ENCODE measurements around the gene ELK1. TPM values are rescaled to one million over a fixed set of nuclear protein-coding genes. Genes with fewer than 3 reads are reported as not detected.

Gene ELK1
- polyA plus RNA-seq, 1 donor (not counting 4 experiments of a cell fraction or from before 2014, with no cell fraction given) = 12.9 TPM

DNA sequence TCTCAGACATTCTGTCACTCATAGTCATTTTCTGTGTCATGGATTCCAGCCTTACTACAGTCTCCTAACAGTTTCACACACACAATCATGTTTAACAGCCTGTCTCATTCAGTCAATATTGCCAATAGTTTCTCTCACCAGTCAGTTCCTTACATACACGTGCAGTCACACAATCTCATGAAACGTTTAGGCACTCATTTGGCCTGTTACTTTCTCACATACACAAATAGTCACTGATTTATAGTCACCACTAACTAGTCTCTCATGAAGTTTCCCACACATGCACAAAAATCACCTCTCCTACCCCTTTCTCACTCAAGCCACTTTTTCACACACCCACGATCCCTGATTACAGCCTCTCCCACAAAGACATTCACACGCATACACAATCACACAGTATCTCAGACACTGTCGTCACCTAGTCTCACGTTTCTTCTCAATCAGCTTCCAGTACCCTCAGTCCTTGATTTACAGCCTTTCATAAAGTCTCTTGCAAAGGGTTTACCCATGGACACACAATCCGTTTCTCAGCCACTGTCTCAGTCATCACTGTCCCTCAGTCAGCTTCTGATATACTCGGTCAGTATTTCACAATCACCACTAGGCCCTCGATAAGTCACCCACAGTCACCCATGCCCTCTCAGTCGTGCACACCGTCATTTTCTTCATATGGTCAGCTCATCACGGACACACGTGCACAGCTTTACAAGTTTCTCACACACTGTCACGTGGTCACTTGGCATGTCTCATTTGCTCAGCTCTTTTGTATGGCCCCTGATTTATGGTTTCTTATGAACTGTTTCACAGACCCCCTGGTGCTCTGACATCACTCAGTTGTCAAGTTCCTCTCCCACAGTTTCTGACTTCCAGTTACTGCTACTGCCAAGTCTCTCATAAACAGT is 16.4 kb downstream of the ELK1 start:
- Histone ChIP-seq H3K9me1 (ENCODE audit: control insufficient read depth, extremely low read depth, insufficient read depth, low read length) (no peaks in the 10 kb centered on the region), H3K9ac (ENCODE audit: control insufficient read depth, extremely low read depth, insufficient read depth, low read length) (no peak overlapping the region), H3K79me2 (ENCODE audit: control insufficient read depth, insufficient read depth, low read length) (no peaks in the 10 kb centered on the region), H3K27me3 (ENCODE audit: control insufficient read depth, extremely low read depth, insufficient read depth, low read length) (no peaks in the 10 kb centered on the region), H3K27ac (ENCODE audit: control insufficient read depth, insufficient read depth, low read length) (no peak overlapping the region), H2AFZ (ENCODE audit: control insufficient read depth, low read length) (no peak overlapping the region), H3K4me2 (ENCODE audit: control insufficient read depth, extremely low read depth, insufficient read depth, low read depth, low read length) (no peak overlapping the region), H3K4me1 (ENCODE audit: control insufficient read depth, extremely low read depth, insufficient read depth, low read length) (no peaks in the 10 kb centered on the region), H4K20me1 (ENCODE audit: control insufficient read depth, extremely low read depth, insufficient read depth, low read length) (no peaks in the 10 kb centered on the region), H3K9me3 (ENCODE audit: control insufficient read depth, low read depth, low read length) (peaks cover 2% of the 10 kb centered on the region), H3K4me3 (ENCODE audit: control insufficient read depth in 2 of 3, extremely low read depth in 1 of 3, insufficient read depth in 2 of 3, low read depth in 1 of 3, low read length in 3 of 3) (no peak overlapping the region), H3K36me3 (ENCODE audit: control insufficient read depth in 2 of 2, extremely low read depth in 1 of 2, insufficient read depth in 2 of 2, low read length in 2 of 2) (peaks cover 2 to 5% of the 10 kb centered on the region in 2 experiments)
- DNase-seq (ENCODE audit: low read depth, low spot score) (no peak), FAIRE-seq (no peak)
- TF ChIP-seq, protein P1, sequence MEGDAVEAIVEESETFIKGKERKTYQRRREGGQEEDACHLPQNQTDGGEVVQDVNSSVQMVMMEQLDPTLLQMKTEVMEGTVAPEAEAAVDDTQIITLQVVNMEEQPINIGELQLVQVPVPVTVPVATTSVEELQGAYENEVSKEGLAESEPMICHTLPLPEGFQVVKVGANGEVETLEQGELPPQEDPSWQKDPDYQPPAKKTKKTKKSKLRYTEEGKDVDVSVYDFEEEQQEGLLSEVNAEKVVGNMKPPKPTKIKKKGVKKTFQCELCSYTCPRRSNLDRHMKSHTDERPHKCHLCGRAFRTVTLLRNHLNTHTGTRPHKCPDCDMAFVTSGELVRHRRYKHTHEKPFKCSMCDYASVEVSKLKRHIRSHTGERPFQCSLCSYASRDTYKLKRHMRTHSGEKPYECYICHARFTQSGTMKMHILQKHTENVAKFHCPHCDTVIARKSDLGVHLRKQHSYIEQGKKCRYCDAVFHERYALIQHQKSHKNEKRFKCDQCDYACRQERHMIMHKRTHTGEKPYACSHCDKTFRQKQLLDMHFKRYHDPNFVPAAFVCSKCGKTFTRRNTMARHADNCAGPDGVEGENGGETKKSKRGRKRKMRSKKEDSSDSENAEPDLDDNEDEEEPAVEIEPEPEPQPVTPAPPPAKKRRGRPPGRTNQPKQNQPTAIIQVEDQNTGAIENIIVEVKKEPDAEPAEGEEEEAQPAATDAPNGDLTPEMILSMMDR (optimal IDR thresholded peaks at IDR 0.05 in 1 of 3, IDR thresholded peaks at IDR 0.05 in 1 of 3, conservative IDR thresholded peaks at IDR 0.05 in 1 of 3; ENCODE audit: extremely low read depth in 1 of 3, insufficient read depth in 2 of 3, low read length in 3 of 3) = no peak
- dilution Hi-C loops (cut with MboI; ENCODE audit: extremely low pct_ligation_motif_present, low sequenced_read_pairs) = no loop called here

DNA sequence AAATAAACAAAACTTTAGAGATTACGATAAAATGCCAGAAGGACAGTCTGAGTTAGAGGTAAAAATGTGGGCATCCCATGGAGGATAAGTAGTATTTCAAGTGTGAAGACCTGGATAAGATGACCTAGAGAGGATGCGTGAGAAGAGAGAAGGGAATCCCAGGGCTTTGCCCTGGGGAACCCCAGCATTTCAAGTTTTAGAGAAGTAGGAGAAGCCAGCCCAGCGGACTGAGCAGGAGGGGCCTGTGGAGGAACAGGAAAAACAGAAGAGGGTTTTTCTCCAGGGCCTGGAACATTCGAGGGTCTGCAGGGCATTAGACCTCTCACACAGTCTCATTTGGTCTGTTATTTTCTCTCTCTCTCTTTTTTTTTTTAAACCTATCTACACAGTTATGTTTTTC is 17.7 kb downstream of the ELK1 start:
- Histone ChIP-seq H3K4me2 (ENCODE audit: control insufficient read depth, extremely low read depth, insufficient read depth, low read depth, low read length) (no peak overlapping the region), H3K36me3 (ENCODE audit: control insufficient read depth in 2 of 2, extremely low read depth in 1 of 2, insufficient read depth in 2 of 2, low read length in 2 of 2) (peaks cover 2 to 5% of the 10 kb centered on the region in 2 experiments), H3K4me1 (ENCODE audit: control insufficient read depth, extremely low read depth, insufficient read depth, low read length) (no peaks in the 10 kb centered on the region), H3K27me3 (ENCODE audit: control insufficient read depth, extremely low read depth, insufficient read depth, low read length) (no peaks in the 10 kb centered on the region), H3K4me3 (ENCODE audit: control insufficient read depth in 2 of 3, extremely low read depth in 1 of 3, insufficient read depth in 2 of 3, low read depth in 1 of 3, low read length in 3 of 3) (no peak overlapping the region), H3K79me2 (ENCODE audit: control insufficient read depth, insufficient read depth, low read length) (no peaks in the 10 kb centered on the region), H3K27ac (ENCODE audit: control insufficient read depth, insufficient read depth, low read length) (no peak overlapping the region), H4K20me1 (ENCODE audit: control insufficient read depth, extremely low read depth, insufficient read depth, low read length) (no peaks in the 10 kb centered on the region), H3K9me1 (ENCODE audit: control insufficient read depth, extremely low read depth, insufficient read depth, low read length) (no peaks in the 10 kb centered on the region), H2AFZ (ENCODE audit: control insufficient read depth, low read length) (no peak overlapping the region), H3K9me3 (ENCODE audit: control insufficient read depth, low read depth, low read length) (peaks cover 2% of the 10 kb centered on the region), H3K9ac (ENCODE audit: control insufficient read depth, extremely low read depth, insufficient read depth, low read length) (no peak overlapping the region)
- dilution Hi-C loops (cut with MboI; ENCODE audit: extremely low pct_ligation_motif_present, low sequenced_read_pairs) = no loop called here
- TF ChIP-seq, protein P1 (optimal IDR thresholded peaks at IDR 0.05 in 1 of 3, IDR thresholded peaks at IDR 0.05 in 1 of 3, conservative IDR thresholded peaks at IDR 0.05 in 1 of 3; ENCODE audit: extremely low read depth in 1 of 3, insufficient read depth in 2 of 3, low read length in 3 of 3) = no peak
- no peak for TF ChIP-seq EZH2 (IDR thresholded peaks at IDR 0.05; ENCODE audit: low read length)
- DNase-seq (ENCODE audit: low read depth, low spot score) (no peak), FAIRE-seq (no peak)
